Left renal pelvis (tissue), 4 donors: ENCODE results near the gene EXOC6B. TPM values are rescaled to one million over a fixed set of nuclear protein-coding genes. Genes with fewer than 3 reads are reported as not detected.
A peak's percentile ranks its signal among the peaks of the same experiment; 100 is the strongest.
"Not testable (repeated sequence)": the region's sequence is repeated elsewhere in the genome, so short reads cannot be mapped to it uniquely, and the experiment has no call there.

Experiments
- DNase-seq, 4 donors: peaks; one replicate each; pipeline ENCODE4 v3.0.0-alpha.2; 2013; ENCODE audit warnings: low read depth in 4 of 4, low spot score in 3 of 4
- polyA plus RNA-seq, 4 donors: library from polyadenylated mRNA; unstranded; fragments of 120-200 nt; gene quantifications; one replicate each; pipeline ENCODE4 v1.2.1, GENCODE V29; 2013; ENCODE audit not compliant: insufficient read length in 4 of 4

The EXOC6B gene
- polyA plus RNA-seq, 4 donors, result 21.9 to 25.3 (median 24.0) TPM

GRCh38 chr2:72627083-72627482, 198.8 kb downstream of the EXOC6B start:
- DNase-seq, result no peak

DNA sequence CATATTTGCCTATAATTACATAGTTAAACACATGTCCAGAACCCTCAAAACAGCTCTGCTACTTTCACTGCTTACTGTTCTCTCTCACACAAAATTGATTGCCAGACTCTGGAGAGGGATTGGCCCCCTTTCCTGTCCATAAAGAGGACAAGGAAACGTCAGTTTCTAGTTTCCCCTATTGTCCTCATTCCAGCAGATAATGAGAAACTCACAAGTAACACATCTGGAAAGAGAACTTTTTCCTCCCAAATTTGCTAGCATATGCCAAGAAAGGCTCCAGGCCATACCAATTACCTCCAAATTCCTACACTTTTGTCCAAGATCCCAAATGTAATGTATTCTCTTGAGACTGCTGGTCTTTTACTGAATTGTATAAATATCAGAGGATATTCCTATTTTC, 200.5 kb downstream of the EXOC6B start:
- no peak for DNase-seq

- DNase-seq, result no peak
Observed at GRCh38 chr2:72623481-72623880, 202.4 kb downstream of the EXOC6B start.

GRCh38 chr2:72619626-72620025, 206.2 kb downstream of the EXOC6B start:
- no peak for DNase-seq

GRCh38 chr2:72613931-72614330, 211.9 kb downstream of the EXOC6B start:
- DNase-seq, result no peak

- no peak for DNase-seq
Observed at GRCh38 chr2:72612614-72613160, 213.1 kb downstream of the EXOC6B start.

DNA sequence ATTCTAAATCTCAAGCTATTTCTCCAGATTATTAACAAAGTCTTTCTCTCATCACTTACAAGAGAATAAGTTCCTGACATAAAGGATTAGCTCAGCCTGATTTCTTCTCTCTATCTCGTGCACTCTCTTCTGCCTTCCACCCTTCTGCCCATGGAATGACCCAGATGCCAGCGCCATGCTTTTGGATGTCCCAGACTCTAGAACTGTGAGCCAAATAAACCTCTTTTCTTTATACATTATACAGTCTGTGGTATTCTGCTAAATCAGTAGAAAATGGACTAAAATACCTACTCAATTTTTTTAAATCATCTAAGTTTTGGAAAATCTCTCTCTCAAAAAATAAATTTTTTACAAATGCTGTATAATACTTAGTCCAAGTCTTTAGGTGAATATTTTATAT, 218.6 kb downstream of the EXOC6B start:
- DNase-seq, result no peak

DNA sequence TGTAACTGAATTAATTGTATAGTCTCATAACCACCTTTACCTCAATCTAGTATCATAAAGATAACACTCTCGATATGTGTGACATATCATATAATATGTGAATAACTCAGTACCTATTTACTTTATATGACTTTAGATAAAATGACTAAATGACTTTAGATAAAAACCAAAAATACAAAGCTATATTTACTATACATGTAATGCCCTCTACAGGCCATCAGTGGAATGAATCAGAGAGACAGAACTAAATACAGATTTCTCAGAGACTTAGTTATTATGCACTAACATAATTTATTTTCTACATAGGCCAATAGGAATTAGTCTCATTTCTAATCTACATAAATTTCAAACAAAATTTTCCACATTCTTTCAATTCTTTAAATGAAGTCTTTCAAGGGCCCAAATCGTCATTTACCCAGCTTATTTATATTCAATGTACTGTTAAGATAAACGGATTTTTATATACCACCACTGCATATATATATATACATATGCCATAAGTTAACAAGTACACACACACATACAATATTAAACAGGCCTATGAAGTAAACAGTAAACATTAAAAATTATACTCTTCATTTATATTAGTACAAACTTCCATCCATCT, 219.9 kb downstream of the EXOC6B start:
- no peak for DNase-seq

GRCh38 chr2:72604468-72604867, 221.4 kb downstream of the EXOC6B start:
- DNase-seq, result no peak

GRCh38 chr2:72603481-72603880, 222.4 kb downstream of the EXOC6B start:
- DNase-seq, result no peak

GRCh38 chr2:72602711-72603110, 223.1 kb downstream of the EXOC6B start:
- DNase-seq, result no peak

- DNase-seq, result no peak
Observed at GRCh38 chr2:72602095-72602494, 223.7 kb downstream of the EXOC6B start.

DNA sequence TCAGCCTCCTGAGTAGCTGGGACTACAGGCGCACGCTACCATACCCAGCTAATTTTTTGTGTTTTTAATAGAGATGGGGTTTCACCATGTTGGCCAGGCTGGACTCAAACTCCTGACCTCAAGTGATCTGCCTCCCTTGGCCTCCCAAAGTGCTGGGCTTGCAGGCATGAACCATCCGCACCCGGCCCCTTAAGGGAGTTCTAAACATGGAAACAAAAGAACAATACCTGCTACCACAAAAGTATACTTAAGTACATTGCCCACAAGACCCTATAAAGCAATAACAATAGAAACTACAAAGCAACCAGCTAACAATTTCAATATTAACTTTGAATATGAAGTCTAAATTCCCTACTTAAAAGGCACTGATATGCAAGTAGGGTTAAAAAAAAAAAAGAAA, 242.0 kb downstream of the EXOC6B start:
- DNase-seq, result not testable (repeated sequence)

GRCh38 chr2:72583376-72583775, 242.5 kb downstream of the EXOC6B start:
- no peak for DNase-seq

DNA sequence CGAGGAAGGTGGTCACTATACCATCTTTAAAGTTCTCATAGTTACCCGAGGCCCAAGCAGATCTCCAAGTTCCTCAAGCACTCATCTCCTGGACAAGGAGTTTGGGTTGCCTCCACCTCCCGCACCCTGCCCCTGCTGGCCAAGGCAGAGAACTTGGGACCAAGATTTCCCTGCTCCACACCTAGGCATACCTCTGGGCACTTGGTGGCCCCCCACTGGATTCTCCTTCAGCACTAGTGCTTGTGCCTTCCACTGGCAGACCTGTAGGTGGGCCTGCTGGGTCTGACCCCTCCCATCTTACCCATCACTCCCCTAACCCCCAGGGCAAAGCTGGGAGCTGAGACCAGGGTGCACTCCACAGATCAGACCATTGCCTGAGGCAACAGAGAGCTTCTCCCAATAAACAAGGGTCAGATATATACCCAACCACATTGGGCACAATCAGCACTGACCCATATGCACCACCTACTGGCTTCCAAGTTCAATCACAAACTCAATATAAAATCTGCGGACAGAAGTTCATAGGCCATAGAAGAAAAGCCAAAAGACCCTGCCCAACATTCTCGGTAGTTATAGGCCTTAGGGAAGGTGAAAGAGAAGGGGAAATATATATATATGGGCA, 244.2 kb downstream of the EXOC6B start:
- no peak for DNase-seq

- peak; percentile 22 to 43 (median 29) for DNase-seq
Observed at GRCh38 chr2:72579591-72580180, 246.1 kb downstream of the EXOC6B start.

DNA sequence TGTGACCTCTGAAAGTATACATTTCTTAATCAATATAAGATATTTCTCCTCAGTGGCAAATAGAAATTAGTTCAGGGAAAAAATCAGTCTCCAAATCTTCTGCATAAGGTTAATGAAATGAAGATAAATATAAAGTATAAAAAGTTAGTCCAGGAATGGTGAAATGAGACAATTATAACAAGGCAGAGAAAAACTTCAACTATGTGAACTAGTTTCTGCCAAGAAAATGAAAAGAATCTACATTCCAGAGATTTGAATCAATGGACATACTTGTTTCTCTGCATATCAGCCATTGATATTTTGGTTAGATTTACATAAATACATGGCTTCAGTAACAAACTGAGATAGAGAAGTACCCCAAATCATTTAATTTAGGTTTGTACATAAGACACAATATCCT, 249.0 kb downstream of the EXOC6B start:
- DNase-seq, result no peak

- DNase-seq, result no peak
Observed at GRCh38 chr2:72576459-72576858, 249.4 kb downstream of the EXOC6B start.

DNA sequence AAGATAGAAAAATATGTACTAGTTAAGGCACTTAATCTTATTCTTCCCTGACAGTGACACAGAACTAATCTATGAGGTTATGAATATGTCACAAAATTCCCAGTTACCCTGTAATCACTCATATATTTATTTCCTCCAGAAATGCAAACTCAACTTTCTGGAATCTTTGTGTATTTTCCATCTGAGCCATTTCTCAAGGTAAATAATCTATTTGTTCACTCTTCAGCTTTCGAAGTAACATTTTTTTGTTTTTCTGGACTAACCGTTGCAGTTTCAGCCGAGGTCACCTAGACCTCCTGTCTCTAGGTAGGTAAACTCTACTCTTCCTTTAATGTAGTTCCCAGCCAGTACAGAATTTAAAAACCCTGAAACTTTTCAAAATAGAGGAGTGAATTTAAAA, 250.9 kb downstream of the EXOC6B start:
- DNase-seq, result no peak

DNA sequence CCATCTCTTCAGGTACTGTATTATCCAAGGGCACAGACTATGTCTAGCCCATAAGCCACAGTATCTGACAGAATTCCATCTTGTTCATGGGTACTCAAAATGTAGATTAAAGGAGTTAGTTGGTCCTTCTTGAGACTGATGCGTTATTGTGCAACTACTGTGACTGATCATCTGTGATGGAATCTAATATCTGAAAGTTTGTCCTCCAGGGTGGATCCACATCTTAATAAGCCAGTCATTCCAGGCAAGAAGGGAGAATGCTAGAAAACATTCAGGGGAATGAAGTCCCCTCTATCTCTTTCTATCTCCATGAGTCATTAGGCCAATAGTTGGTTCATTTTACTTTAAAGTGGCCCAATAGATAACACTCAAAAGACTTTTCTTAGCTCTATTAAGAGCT, 252.6 kb downstream of the EXOC6B start:
- no peak for DNase-seq

GRCh38 chr2:72572501-72572900, 253.3 kb downstream of the EXOC6B start:
- DNase-seq, result no peak

DNA sequence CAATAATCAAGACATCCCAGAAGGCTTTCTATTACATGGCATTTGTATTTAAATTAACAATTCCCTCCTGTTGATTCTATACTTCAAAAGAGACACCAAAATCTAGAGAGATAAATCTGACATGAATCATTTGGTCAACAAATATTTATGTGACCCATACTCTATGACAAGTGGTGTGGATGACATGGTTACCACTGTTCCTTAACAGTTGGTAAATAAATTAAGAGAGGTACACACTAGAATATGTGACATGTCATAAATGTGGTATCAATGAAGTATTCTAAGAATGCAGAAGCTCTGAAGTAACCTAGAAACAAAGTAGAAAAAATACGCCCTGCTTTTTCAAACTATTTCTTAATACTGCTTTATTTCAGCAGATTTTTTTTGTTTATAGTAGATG, 255.4 kb downstream of the EXOC6B start:
- no peak for DNase-seq
